ENCODE results near the gene DMKN.

DNA sequence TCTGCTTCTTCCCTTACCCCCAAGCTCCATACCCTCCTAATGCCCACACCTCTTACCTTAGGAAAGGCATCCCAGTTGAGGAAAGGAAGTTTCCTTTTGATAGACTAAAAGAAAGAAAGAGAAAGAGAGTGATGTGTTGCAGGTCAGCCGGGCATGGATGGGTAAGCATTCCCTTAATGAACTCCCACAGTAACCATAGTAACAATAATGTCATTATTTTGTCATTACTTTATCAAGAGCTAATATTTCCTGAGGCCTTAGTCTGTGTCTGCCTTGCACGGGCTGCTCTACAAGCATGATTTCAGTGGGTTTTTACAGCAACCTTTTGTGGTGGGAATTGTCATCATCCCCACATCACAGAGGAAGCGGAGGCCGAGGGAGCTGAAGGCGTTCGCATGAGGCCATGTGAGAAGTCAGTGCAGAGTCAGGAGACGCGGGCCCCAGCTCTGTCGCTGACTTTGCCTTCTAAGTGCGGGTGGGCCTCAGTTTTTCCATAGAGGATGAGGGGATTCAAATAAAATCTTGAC is 25.7 kb downstream of the DMKN start:
- TF ChIP-seq GATA2 (IDR thresholded peaks at IDR 0.05; ENCODE audit: low read depth, low read length) = no peak
- no peak for TF ChIP-seq GATA3 (IDR thresholded peaks at IDR 0.05; ENCODE audit: low read depth, low read length)
